ENCODE measurements around the gene ARHGAP22.

DNA sequence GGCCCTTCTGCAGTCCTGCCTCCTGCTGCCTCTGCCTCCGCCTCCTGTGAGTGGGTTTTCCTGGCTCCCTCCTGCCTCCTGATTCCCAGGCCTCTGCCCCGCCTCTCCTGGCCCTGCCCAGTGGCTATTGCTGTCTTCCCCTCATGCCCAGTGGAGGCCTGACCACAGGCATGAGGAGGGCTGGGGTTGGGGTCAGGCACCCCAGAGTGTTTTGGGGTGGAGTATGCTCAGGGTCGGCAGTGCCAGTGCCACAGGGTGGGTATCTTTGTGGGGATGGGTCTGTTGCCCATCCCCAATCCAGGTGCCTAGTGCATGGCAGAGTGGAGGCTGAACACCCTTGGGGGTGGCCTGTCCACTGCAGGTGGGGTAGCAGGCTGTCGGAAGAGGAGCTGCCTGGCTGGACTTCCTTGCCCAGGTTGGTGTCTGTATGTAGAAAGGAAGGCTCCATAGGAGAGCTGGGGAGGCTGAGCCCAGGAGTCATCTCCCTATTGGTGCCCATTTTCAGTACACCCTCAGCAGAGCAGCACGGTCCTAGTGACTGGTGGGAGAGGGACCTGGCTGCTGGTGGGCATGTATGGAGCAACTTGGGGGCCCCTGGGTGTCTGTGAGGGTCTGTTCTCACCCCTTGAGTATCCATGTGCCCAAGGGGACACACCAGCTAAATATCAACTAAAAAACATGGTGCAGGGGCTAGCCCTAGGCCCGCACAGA lies 62.2 kb downstream of the ARHGAP22 start:
- TF ChIP-seq, protein P1, sequence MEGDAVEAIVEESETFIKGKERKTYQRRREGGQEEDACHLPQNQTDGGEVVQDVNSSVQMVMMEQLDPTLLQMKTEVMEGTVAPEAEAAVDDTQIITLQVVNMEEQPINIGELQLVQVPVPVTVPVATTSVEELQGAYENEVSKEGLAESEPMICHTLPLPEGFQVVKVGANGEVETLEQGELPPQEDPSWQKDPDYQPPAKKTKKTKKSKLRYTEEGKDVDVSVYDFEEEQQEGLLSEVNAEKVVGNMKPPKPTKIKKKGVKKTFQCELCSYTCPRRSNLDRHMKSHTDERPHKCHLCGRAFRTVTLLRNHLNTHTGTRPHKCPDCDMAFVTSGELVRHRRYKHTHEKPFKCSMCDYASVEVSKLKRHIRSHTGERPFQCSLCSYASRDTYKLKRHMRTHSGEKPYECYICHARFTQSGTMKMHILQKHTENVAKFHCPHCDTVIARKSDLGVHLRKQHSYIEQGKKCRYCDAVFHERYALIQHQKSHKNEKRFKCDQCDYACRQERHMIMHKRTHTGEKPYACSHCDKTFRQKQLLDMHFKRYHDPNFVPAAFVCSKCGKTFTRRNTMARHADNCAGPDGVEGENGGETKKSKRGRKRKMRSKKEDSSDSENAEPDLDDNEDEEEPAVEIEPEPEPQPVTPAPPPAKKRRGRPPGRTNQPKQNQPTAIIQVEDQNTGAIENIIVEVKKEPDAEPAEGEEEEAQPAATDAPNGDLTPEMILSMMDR (IDR thresholded peaks at IDR 0.05): no peak
- no peak for TF ChIP-seq POLR2A (IDR thresholded peaks at IDR 0.05)
